Astrocyte (in vitro differentiated cells and primary cell): ENCODE results near the gene HS3ST1. TPM values are rescaled to one million over a fixed set of nuclear protein-coding genes. Genes with fewer than 3 reads are reported as not detected.

Source experiments
- DNase-seq: peaks from one replicate; pipeline ENCODE4 v3.0.0-alpha.2; 2010; ENCODE audit warnings: low read depth
- FAIRE-seq: peaks from 2 replicates; lab custom pipeline; 2011; peaks lifted over from hg19 to GRCh38; lab: Jason Lieb, UNC
- H2AFZ ChIP-seq: 2 replicates; pipeline ENCODE4 v1.6.0; 2012; ENCODE audit warnings: low read depth, low read length, inconsistent platforms
- H3K27ac ChIP-seq: 2 replicates; pipeline ENCODE4 v1.5.1; 2011; ENCODE audit warnings: low read depth, low read length, inconsistent platforms
- H3K27me3 ChIP-seq: 2 replicates; pipeline ENCODE4 v1.6.0; 2011; ENCODE audit warnings: low read length, inconsistent platforms; ENCODE audit not compliant: insufficient read depth
- H3K36me3 ChIP-seq: 2 replicates; pipeline ENCODE4 v1.5.1; 2011; ENCODE audit warnings: low read length, inconsistent platforms; ENCODE audit not compliant: insufficient read depth
- H3K4me1 ChIP-seq: 2 replicates; pipeline ENCODE4 v1.5.1; 2011; ENCODE audit warnings: low read length, inconsistent platforms; ENCODE audit not compliant: insufficient read depth
- H3K4me2 ChIP-seq: 2 replicates; pipeline ENCODE4 v1.6.0; 2012; ENCODE audit warnings: low read length, inconsistent platforms
- H3K4me3 ChIP-seq: 2 replicates; pipeline ENCODE4 v1.5.1; 2011; ENCODE audit warnings: low read depth, mild to moderate bottlenecking, low read length, inconsistent platforms; ENCODE audit not compliant: insufficient read depth
- H3K79me2 ChIP-seq: 2 replicates; pipeline ENCODE4 v1.6.0; 2012; ENCODE audit warnings: mild to moderate bottlenecking, low read length, inconsistent platforms; ENCODE audit not compliant: insufficient read depth
- H3K9ac ChIP-seq: 2 replicates; pipeline ENCODE4 v1.6.0; 2012; ENCODE audit warnings: mild to moderate bottlenecking, low read length, inconsistent platforms
- H3K9me3 ChIP-seq: 2 replicates; pipeline ENCODE4 v1.5.1; 2012; ENCODE audit warnings: low read depth, mild to moderate bottlenecking, low read length, inconsistent platforms; ENCODE audit not compliant: insufficient read depth
- H4K20me1 ChIP-seq: 2 replicates; pipeline ENCODE4 v1.6.0; 2012; ENCODE audit warnings: low read length, inconsistent platforms; ENCODE audit not compliant: insufficient read depth
- H3K27ac Mint-ChIP-seq: one replicate; pipeline ENCODE4 v1.8.0; 2021; ENCODE audit warnings: mild to moderate bottlenecking, mixed read lengths; ENCODE audit not compliant: unreplicated experiment
- H3K27me3 Mint-ChIP-seq: one replicate; pipeline ENCODE4 v1.8.0; 2021; ENCODE audit warnings: low read depth, mixed read lengths; ENCODE audit not compliant: unreplicated experiment
- H3K36me3 Mint-ChIP-seq: one replicate; pipeline ENCODE4 v1.8.0; 2021; ENCODE audit warnings: low read depth, mixed read lengths; ENCODE audit not compliant: unreplicated experiment
- H3K4me1 Mint-ChIP-seq: one replicate; pipeline ENCODE4 v1.8.0; 2021; ENCODE audit warnings: low read depth, mixed read lengths; ENCODE audit not compliant: unreplicated experiment
- H3K4me3 Mint-ChIP-seq: one replicate; pipeline ENCODE4 v1.8.0; 2021; ENCODE audit warnings: mild to moderate bottlenecking, moderate library complexity, mixed read lengths; ENCODE audit not compliant: unreplicated experiment
- H3K9me3 Mint-ChIP-seq: one replicate; pipeline ENCODE4 v1.8.0; 2021; ENCODE audit warnings: mild to moderate bottlenecking, mixed read lengths; ENCODE audit not compliant: unreplicated experiment
- EZH2 ChIP-seq: IDR thresholded peaks from 2 replicates; pipeline ENCODE4 v1.6.1; 2012; ENCODE audit warnings: mild to moderate bottlenecking, low read length, inconsistent platforms; ENCODE audit not compliant: insufficient read depth
- total RNA-seq: library from RNA; stranded (reverse); gene quantifications from 2 replicates; pipeline ENCODE4 v1.2.1, GENCODE V29; 2021
- TF ChIP-seq, protein P1 (sequence below): IDR thresholded peaks from 2 replicates; pipeline ENCODE4 v1.5.1; 2011; ENCODE audit warnings: low read depth, mild to moderate bottlenecking, inconsistent platforms, low read length, moderate library complexity; ENCODE audit not compliant: insufficient read depth

HS3ST1 gene
- total RNA-seq, 1 donor from 2014 or later, result 0.18 TPM

DNA sequence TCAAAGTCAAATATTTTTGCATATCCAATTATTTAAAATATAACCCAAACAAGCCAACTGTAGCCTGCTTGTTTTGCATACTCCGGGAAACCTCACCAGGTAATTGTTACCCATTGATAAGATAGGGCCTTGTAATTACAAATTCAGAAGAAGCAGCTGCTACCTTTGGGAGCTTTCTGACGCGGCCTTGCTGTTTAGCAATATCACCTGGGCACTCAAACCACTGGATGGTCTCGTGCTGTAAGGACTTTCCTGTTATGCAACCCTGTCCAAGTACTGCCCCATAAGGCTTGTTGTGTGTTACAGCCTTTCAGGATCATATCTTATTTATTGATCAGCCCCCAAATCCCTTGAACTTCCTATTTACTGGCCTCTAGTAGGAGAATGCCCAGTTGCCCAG, 52.1 kb downstream of the HS3ST1 start:
- Histone ChIP-seq H3K27me3 (no peaks in the 10 kb centered on the region), H3K4me2 (no peak overlapping the region), H3K4me3 (no peak overlapping the region), H3K27ac (no peak overlapping the region), H3K9ac (no peak overlapping the region), H3K4me1 (no peaks in the 10 kb centered on the region), H3K36me3 (no peaks in the 10 kb centered on the region), H3K79me2 (no peaks in the 10 kb centered on the region), H3K9me3 (no peaks in the 10 kb centered on the region), H2AFZ (no peak overlapping the region), H4K20me1 (no peaks in the 10 kb centered on the region)
- Mint-ChIP-seq H3K27ac (no peak overlapping the region), H3K4me3 (no peak overlapping the region), H3K4me1 (no peaks in the 10 kb centered on the region), H3K27me3 (no peaks in the 10 kb centered on the region), H3K36me3 (no peaks in the 10 kb centered on the region), H3K9me3 (no peaks in the 10 kb centered on the region)
- TF ChIP-seq, protein P1, sequence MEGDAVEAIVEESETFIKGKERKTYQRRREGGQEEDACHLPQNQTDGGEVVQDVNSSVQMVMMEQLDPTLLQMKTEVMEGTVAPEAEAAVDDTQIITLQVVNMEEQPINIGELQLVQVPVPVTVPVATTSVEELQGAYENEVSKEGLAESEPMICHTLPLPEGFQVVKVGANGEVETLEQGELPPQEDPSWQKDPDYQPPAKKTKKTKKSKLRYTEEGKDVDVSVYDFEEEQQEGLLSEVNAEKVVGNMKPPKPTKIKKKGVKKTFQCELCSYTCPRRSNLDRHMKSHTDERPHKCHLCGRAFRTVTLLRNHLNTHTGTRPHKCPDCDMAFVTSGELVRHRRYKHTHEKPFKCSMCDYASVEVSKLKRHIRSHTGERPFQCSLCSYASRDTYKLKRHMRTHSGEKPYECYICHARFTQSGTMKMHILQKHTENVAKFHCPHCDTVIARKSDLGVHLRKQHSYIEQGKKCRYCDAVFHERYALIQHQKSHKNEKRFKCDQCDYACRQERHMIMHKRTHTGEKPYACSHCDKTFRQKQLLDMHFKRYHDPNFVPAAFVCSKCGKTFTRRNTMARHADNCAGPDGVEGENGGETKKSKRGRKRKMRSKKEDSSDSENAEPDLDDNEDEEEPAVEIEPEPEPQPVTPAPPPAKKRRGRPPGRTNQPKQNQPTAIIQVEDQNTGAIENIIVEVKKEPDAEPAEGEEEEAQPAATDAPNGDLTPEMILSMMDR, result no peak
- TF ChIP-seq EZH2, result no peak
- FAIRE-seq (no peak), DNase-seq (no peak)

DNA sequence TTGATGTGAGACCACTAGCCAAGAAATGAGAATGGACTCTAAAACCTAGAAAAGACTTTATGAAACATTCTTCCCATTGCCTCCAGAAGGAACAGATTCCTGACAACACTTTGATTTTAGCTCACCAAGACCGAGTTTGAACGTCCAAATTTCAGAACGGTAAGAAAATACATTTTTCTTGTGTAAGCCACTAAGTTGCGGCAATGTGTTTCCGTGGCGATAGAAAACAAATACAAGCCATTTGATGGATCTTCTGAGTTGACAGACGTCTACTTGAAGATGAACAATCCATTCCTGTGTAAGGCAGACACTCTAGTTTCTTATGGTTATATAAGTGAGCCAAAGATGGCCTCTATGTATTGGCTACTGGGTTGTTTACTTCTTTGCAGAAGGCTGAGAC, 52.5 kb downstream of the HS3ST1 start:
- H3K9ac ChIP-seq, result no peak overlapping the region
- TF ChIP-seq EZH2, result no peak
- TF ChIP-seq, protein P1, result no peak
- H3K9me3 Mint-ChIP-seq, result no peaks in the 10 kb centered on the region

DNA sequence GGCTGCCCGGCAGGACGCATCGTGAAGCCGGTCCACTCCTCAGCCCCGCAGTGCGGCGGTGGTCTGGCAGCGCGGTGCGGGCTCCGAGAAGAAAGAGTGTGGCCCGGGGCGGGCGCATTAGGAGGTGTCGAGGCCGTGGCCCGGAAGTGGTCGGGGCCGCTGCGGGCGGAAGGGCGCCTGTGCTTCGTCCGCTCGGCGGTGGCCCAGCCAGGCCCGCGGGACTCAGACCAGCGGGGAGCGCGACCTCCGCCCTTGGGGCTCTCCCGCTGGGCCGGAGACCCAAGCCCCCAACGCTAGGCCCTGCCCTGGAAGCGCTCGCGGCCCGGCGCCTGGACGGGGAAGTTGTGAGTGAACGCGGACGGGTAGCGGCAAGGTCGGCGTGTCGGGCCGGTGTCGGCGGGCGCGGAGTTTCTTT, 60.0 kb downstream of the HS3ST1 start:
- H3K36me3 ChIP-seq, result no peaks in the 10 kb centered on the region
- H2AFZ ChIP-seq, result no peak overlapping the region
- H3K27ac ChIP-seq, result no peak overlapping the region
- H4K20me1 ChIP-seq, result no peaks in the 10 kb centered on the region
- DNase-seq (no peak), FAIRE-seq (no peak)
- H3K79me2 ChIP-seq, result no peaks in the 10 kb centered on the region
- H3K9me3 ChIP-seq, result no peaks in the 10 kb centered on the region
- Mint-ChIP-seq H3K27ac (no peak overlapping the region), H3K27me3 (peaks cover 11% of the 10 kb centered on the region), H3K4me1 (no peaks in the 10 kb centered on the region), H3K9me3 (no peaks in the 10 kb centered on the region), H3K36me3 (no peaks in the 10 kb centered on the region), H3K4me3 (no peak overlapping the region)
- no peak overlapping the region for H3K4me2 ChIP-seq
- no peak overlapping the region for H3K4me3 ChIP-seq
- no peaks in the 10 kb centered on the region for H3K4me1 ChIP-seq
- TF ChIP-seq, protein P1, result no peak
- no peak for TF ChIP-seq EZH2
- no peaks in the 10 kb centered on the region for H3K27me3 ChIP-seq
- H3K9ac ChIP-seq, result no peak overlapping the region

More for the DNA sequence above, 52.5 kb downstream of the HS3ST1 start:
- Mint-ChIP-seq H3K27me3 (no peaks in the 10 kb centered on the region), H3K27ac (no peak overlapping the region), H3K4me3 (no peak overlapping the region), H3K36me3 (no peaks in the 10 kb centered on the region), H3K4me1 (no peaks in the 10 kb centered on the region)
- Histone ChIP-seq H3K79me2 (no peaks in the 10 kb centered on the region), H4K20me1 (no peaks in the 10 kb centered on the region), H2AFZ (no peak overlapping the region), H3K27ac (no peak overlapping the region), H3K4me2 (no peak overlapping the region), H3K4me3 (no peak overlapping the region), H3K27me3 (no peaks in the 10 kb centered on the region), H3K4me1 (no peaks in the 10 kb centered on the region), H3K9me3 (no peaks in the 10 kb centered on the region), H3K36me3 (no peaks in the 10 kb centered on the region)
- FAIRE-seq, result no peak
- DNase-seq, result no peak
